H9 (cell line): ENCODE results near the gene RNF41. TPM values are rescaled to one million over a fixed set of nuclear protein-coding genes. Genes with fewer than 3 reads are reported as not detected.

Experiments used
- DNase-seq: peaks from one replicate; pipeline ENCODE4 v3.0.0-alpha.2; 2017
- H2AFZ ChIP-seq: one replicate; pipeline ENCODE4 v1.6.1; 2013; ENCODE audit warnings: mild to moderate bottlenecking, low read length, control low read depth, moderate library complexity
- H2AK5ac ChIP-seq: 2 replicates; pipeline ENCODE4 v1.6.1; 2013; ENCODE audit warnings: low read length, control low read depth, mixed read lengths; ENCODE audit not compliant: insufficient read length
- H2BK120ac ChIP-seq: one replicate; pipeline ENCODE4 v1.6.1; 2013; ENCODE audit warnings: low read depth, mild to moderate bottlenecking, low read length, control low read depth, inconsistent platforms; ENCODE audit not compliant: poor library complexity, severe bottlenecking
- H2BK12ac ChIP-seq: 2 replicates; pipeline ENCODE4 v1.6.1; 2013; ENCODE audit warnings: low read length, control low read depth, mixed read lengths, low read depth; ENCODE audit not compliant: insufficient read length
- H2BK15ac ChIP-seq: 2 replicates; pipeline ENCODE4 v1.6.1; 2013; ENCODE audit warnings: low read depth, low read length, control low read depth
- H2BK20ac ChIP-seq: one replicate; pipeline ENCODE4 v1.6.1; 2013; ENCODE audit warnings: low read depth, mild to moderate bottlenecking, low read length, control low read depth, inconsistent platforms; ENCODE audit not compliant: poor library complexity, severe bottlenecking
- H2BK5ac ChIP-seq: 2 replicates; pipeline ENCODE4 v1.6.1; 2013; ENCODE audit warnings: low read length, control low read depth, mixed read lengths; ENCODE audit not compliant: insufficient read length
- H3K14ac ChIP-seq: 2 replicates; pipeline ENCODE4 v1.6.1; 2013; ENCODE audit warnings: low read length, control low read depth; ENCODE audit not compliant: insufficient read depth
- H3K18ac ChIP-seq: 2 replicates; pipeline ENCODE4 v1.6.1; 2013; ENCODE audit warnings: low read depth, mild to moderate bottlenecking, mixed read lengths, low read length, control low read depth; ENCODE audit not compliant: insufficient read length
- H3K23ac ChIP-seq: 2 replicates; pipeline ENCODE4 v1.6.1; 2013; ENCODE audit warnings: low read length, control low read depth, mixed read lengths, low read depth; ENCODE audit not compliant: insufficient read length
- H3K23me2 ChIP-seq: 2 replicates; pipeline ENCODE4 v1.6.1; 2013; ENCODE audit warnings: low read depth, mild to moderate bottlenecking, mixed read lengths, low read length, control low read depth; ENCODE audit not compliant: insufficient read length, poor library complexity, severe bottlenecking
- H3K27ac ChIP-seq: 2 replicates; pipeline ENCODE4 v1.5.1; 2013; ENCODE audit warnings: low read length, control low read depth, mixed read lengths, low read depth; ENCODE audit not compliant: insufficient read length
- H3K27me3 ChIP-seq: 2 replicates; pipeline ENCODE4 v1.6.1; 2013; ENCODE audit warnings: low read length, control low read depth, inconsistent platforms; ENCODE audit not compliant: insufficient read depth
- H3K4ac ChIP-seq: 2 replicates; pipeline ENCODE4 v1.6.1; 2013; ENCODE audit warnings: low read depth, mild to moderate bottlenecking, control low read depth, inconsistent platforms, low read length, moderate library complexity
- H3K4me1 ChIP-seq: 2 replicates; pipeline ENCODE4 v1.6.1; 2013; ENCODE audit warnings: low read length, control low read depth, inconsistent platforms; ENCODE audit not compliant: insufficient read depth
- H3K4me2 ChIP-seq: 2 replicates; pipeline ENCODE4 v1.6.1; 2013; ENCODE audit warnings: low read length, control low read depth, mixed read lengths; ENCODE audit not compliant: insufficient read length, insufficient read depth
- H3K56ac ChIP-seq: 2 replicates; pipeline ENCODE4 v1.6.1; 2013; ENCODE audit warnings: low read depth, mild to moderate bottlenecking, mixed read lengths, low read length, control low read depth; ENCODE audit not compliant: insufficient read length
- H3K79me1 ChIP-seq: 2 replicates; pipeline ENCODE4 v1.6.1; 2013; ENCODE audit warnings: low read depth, mild to moderate bottlenecking, moderate library complexity, low read length, control low read depth, inconsistent platforms; ENCODE audit not compliant: insufficient read depth, poor library complexity, severe bottlenecking
- H3K79me2 ChIP-seq: 2 replicates; pipeline ENCODE4 v1.6.1; 2013; ENCODE audit warnings: low read length, control low read depth, inconsistent platforms; ENCODE audit not compliant: insufficient read depth
- H3K9ac ChIP-seq: 2 replicates; pipeline ENCODE4 v1.6.1; 2013; ENCODE audit warnings: low read length, control low read depth, mixed read lengths; ENCODE audit not compliant: insufficient read length; ENCODE audit errors: extremely low read depth
- H3K9me3 ChIP-seq: one replicate; pipeline ENCODE4 v1.6.1; 2013; ENCODE audit warnings: low read depth, low read length, inconsistent platforms; ENCODE audit not compliant: control insufficient read depth
- H3T11ph ChIP-seq: one replicate; pipeline ENCODE4 v1.6.1; 2013; ENCODE audit warnings: mild to moderate bottlenecking, low read length, control low read depth, inconsistent platforms
- H4K20me1 ChIP-seq: one replicate; pipeline ENCODE4 v1.6.1; 2013; ENCODE audit not compliant: control insufficient read depth, insufficient read length, insufficient read depth
- H4K5ac ChIP-seq: 2 replicates; pipeline ENCODE4 v1.6.1; 2013; ENCODE audit warnings: low read depth, mild to moderate bottlenecking, mixed read lengths, low read length, control low read depth; ENCODE audit not compliant: insufficient read length
- H4K8ac ChIP-seq: replicated peaks from 2 replicates; pipeline ENCODE4 v1.6.1; 2013; ENCODE audit warnings: low read length, control low read depth, mixed read lengths, low read depth; ENCODE audit not compliant: insufficient read length
- H4K91ac ChIP-seq: 2 replicates; pipeline ENCODE4 v1.6.1; 2013; ENCODE audit warnings: low read depth, mild to moderate bottlenecking, moderate library complexity, mixed read lengths, low read length, control low read depth; ENCODE audit not compliant: insufficient read length
- H3K27ac Mint-ChIP-seq, 3 experiments: 2 replicates in 2 of 3; 3 replicates in 1 of 3; pipeline ENCODE4 v1.8.0; 2020 to 2021; ENCODE audit warnings: mixed read lengths in 3 of 3, mild to moderate bottlenecking in 1 of 3, moderate library complexity in 1 of 3
- H3K27me3 Mint-ChIP-seq: 2 replicates; pipeline ENCODE4 v1.8.0; 2021; ENCODE audit warnings: low read depth, mild to moderate bottlenecking, moderate library complexity, mixed read lengths
- H3K36me3 Mint-ChIP-seq, 3 experiments: 2 replicates in 2 of 3; 3 replicates in 1 of 3; pipeline ENCODE4 v1.8.0; 2020 to 2021; ENCODE audit warnings: low read depth in 3 of 3, mixed read lengths in 3 of 3; ENCODE audit not compliant: insufficient read depth in 1 of 3
- H3K4me1 Mint-ChIP-seq, 2 experiments: 2 replicates each; pipeline ENCODE4 v1.8.0; 2020; ENCODE audit warnings: mixed read lengths in 2 of 2
- H3K4me3 Mint-ChIP-seq, 2 experiments: 2 replicates in 1 of 2; 3 replicates in 1 of 2; pipeline ENCODE4 v1.8.0; 2020 to 2021; ENCODE audit warnings: mild to moderate bottlenecking in 2 of 2, mixed read lengths in 2 of 2, moderate library complexity in 1 of 2
- H3K9me3 Mint-ChIP-seq, 2 experiments: 2 replicates in 1 of 2; 3 replicates in 1 of 2; pipeline ENCODE4 v1.8.0; 2020; ENCODE audit warnings: mild to moderate bottlenecking in 2 of 2, mixed read lengths in 2 of 2, moderate library complexity in 1 of 2
- WGBS: extraction: QIAGEN DNeasy Blood & Tissue Kit; methylation state at CpG from one replicate; pipeline ENCODE4 v1.1.7; 2013; ENCODE audit warnings: missing lambda C conversion rate, low lambda C conversion rate, mixed read lengths; ENCODE audit not compliant: insufficient read length; ENCODE audit errors: extremely low coverage; 5-methylcytosine and 5-hydroxymethylcytosine counted together
- long read RNA-seq: library from polyadenylated mRNA; unstranded; transcript quantifications from one replicate; pipeline ENCODE4 v2.0.0, GENCODE V29; 2020
- total RNA-seq: library from RNA; stranded (reverse); gene quantifications from 2 replicates; pipeline ENCODE4 v1.2.1, GENCODE V29; 2021
- TF ChIP-seq, protein P1 (sequence below): fragments of 200-600 bp; sonication (generic); conservative IDR thresholded peaks from 3 replicates; pipeline ENCODE4 v1.8.0; 2021; ENCODE audit warnings: antibody characterized with exemption, mild to moderate bottlenecking

RNF41 gene
- total RNA-seq: 60.8 and 64.8 TPM in 2 replicates
- long read RNA-seq, full-length matches to known transcripts: 236 of 296 reads
- long read RNA-seq, partial matches to known transcripts: 21 of 296 reads
- long read RNA-seq, other reads (novel, unspliced or antisense): 39 of 296 reads

- H3K27ac Mint-ChIP-seq: peak within 1 kb of the TSS; percentile 98
- no peaks in the 10 kb centered on the region for H3K79me1 ChIP-seq
- DNase-seq: peak; percentile 99
- peaks cover 32 to 39% of the 10 kb centered on the region in 2 experiments for H3K4me1 Mint-ChIP-seq
- H3K4me3 Mint-ChIP-seq: peak within 1 kb of the TSS; percentile 98 to 99
- H4K20me1 ChIP-seq: peaks cover 3% of the 10 kb centered on the region
- no peak within 1 kb of the TSS for H3K56ac ChIP-seq
- H2BK120ac ChIP-seq: no peak within 1 kb of the TSS
- H3K18ac ChIP-seq: peak within 1 kb of the TSS; percentile 72
- H2AFZ ChIP-seq: no peak within 1 kb of the TSS
- H3K4ac ChIP-seq: no peak within 1 kb of the TSS
- H3K27me3 Mint-ChIP-seq: no peaks in the 10 kb centered on the region
- no peak within 1 kb of the TSS for H2AK5ac ChIP-seq
- no peak within 1 kb of the TSS for H2BK20ac ChIP-seq
- H3K23me2 ChIP-seq: peaks cover 26% of the 10 kb centered on the region
- peak within 1 kb of the TSS; percentile 79 for H3K27ac ChIP-seq
- H3K36me3 Mint-ChIP-seq: peaks cover 7 to 19% (median 14%) of the 10 kb centered on the region in 3 experiments; a peak in 6 of 7 replicates
- peak within 1 kb of the TSS; percentile 81 for H3K9ac ChIP-seq
- H4K8ac ChIP-seq: no peak within 1 kb of the TSS
- WGBS: no CpG with 5 or more reads among the region's 42 CpGs
- peak within 1 kb of the TSS; percentile 84 for H3K14ac ChIP-seq
- no peaks in the 10 kb centered on the region; a peak in 2 of 5 replicates for H3K9me3 Mint-ChIP-seq
- H3K9me3 ChIP-seq: no peaks in the 10 kb centered on the region
- H3K27me3 ChIP-seq: no peaks in the 10 kb centered on the region
- no peaks in the 10 kb centered on the region; the same call in 1 of the 2 replicates for H3K79me2 ChIP-seq
- H2BK15ac ChIP-seq: no peak within 1 kb of the TSS
- TF ChIP-seq, protein P1, sequence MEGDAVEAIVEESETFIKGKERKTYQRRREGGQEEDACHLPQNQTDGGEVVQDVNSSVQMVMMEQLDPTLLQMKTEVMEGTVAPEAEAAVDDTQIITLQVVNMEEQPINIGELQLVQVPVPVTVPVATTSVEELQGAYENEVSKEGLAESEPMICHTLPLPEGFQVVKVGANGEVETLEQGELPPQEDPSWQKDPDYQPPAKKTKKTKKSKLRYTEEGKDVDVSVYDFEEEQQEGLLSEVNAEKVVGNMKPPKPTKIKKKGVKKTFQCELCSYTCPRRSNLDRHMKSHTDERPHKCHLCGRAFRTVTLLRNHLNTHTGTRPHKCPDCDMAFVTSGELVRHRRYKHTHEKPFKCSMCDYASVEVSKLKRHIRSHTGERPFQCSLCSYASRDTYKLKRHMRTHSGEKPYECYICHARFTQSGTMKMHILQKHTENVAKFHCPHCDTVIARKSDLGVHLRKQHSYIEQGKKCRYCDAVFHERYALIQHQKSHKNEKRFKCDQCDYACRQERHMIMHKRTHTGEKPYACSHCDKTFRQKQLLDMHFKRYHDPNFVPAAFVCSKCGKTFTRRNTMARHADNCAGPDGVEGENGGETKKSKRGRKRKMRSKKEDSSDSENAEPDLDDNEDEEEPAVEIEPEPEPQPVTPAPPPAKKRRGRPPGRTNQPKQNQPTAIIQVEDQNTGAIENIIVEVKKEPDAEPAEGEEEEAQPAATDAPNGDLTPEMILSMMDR: peak; percentile 35; the same call in 2 of the 3 replicates
- no peak within 1 kb of the TSS for H2BK12ac ChIP-seq
- H4K5ac ChIP-seq: no peak within 1 kb of the TSS
- no peak within 1 kb of the TSS for H3K23ac ChIP-seq
- peak within 1 kb of the TSS; percentile 55 for H2BK5ac ChIP-seq
- peaks cover 2% of the 10 kb centered on the region; the same call in 1 of the 2 replicates for H3K4me1 ChIP-seq
- no peak within 1 kb of the TSS for H4K91ac ChIP-seq
- no peak within 1 kb of the TSS for H3T11ph ChIP-seq
- H3K4me2 ChIP-seq: peak within 1 kb of the TSS; percentile 69
Observed at GRCh38 chr12:56221757-56222530, at the start of gene RNF41. Gene RNF41 (minus strand): TSS chr12:56221922. CDS start chr12:56214047, 7,875 bp downstream.
